Transverse colon (tissue), 4 donors: Measurements from ENCODE around the gene NUDC. TPM values are rescaled to one million over a fixed set of nuclear protein-coding genes. Genes with fewer than 3 reads are reported as not detected.
A peak's percentile ranks its signal among the peaks of the same experiment; 100 is the strongest.
"Not testable (repeated sequence)": the region's sequence is repeated elsewhere in the genome, so short reads cannot be mapped to it uniquely, and the experiment has no call there.

ENCODE experiments used
- DNase-seq: peaks from one replicate; pipeline ENCODE4 v3.0.0-alpha.2; 2019
- H3K27ac ChIP-seq, 4 donors: fragments of 200-600 bp; sonication (generic); 2 replicates each; pipeline ENCODE4 v1.5.1; 2016 to 2018; ENCODE audit warnings: inconsistent platforms in 4 of 4
- H3K27me3 ChIP-seq: fragments of 200-600 bp; sonication (generic); 2 replicates; pipeline ENCODE4 v1.5.1; 2017; ENCODE audit warnings: inconsistent platforms
- H3K36me3 ChIP-seq, 4 donors: fragments of 200-600 bp; sonication (generic); 2 replicates each; pipeline ENCODE4 v1.5.1; 2017 to 2019; ENCODE audit warnings: inconsistent platforms in 4 of 4
- H3K4me1 ChIP-seq, 4 donors: fragments of 200-600 bp; sonication (generic); 2 replicates each; pipeline ENCODE4 v1.5.1; 2017 to 2020; ENCODE audit warnings: inconsistent platforms in 4 of 4
- H3K4me3 ChIP-seq, 4 donors: fragments of 200-600 bp; sonication (generic); 1 replicate in 1 of 4; 2 replicates in 3 of 4; pipeline versions ENCODE4 v1.5.1 to v1.6.1; 2017 to 2019; ENCODE audit warnings: inconsistent platforms in 4 of 4
- H3K9me3 ChIP-seq, 2 donors: fragments of 200-600 bp; sonication (generic); 2 replicates each; pipeline ENCODE4 v1.5.1; 2017 to 2019; ENCODE audit warnings: inconsistent platforms in 2 of 2
- EP300 ChIP-seq: sonication (generic); formaldehyde crosslinking; IDR thresholded peaks from one replicate; pipeline ENCODE4 v1.6.1; 2017; ENCODE audit warnings: antibody characterized with exemption, low read depth
- POLR2A ChIP-seq: fragments of 450-650 bp; IDR thresholded peaks from one replicate; pipeline ENCODE4 v1.6.1; 2016; ENCODE audit warnings: antibody characterized with exemption, mild to moderate bottlenecking, moderate library complexity
- POLR2AphosphoS5 ChIP-seq, 3 donors: sonication (generic); formaldehyde crosslinking; IDR thresholded peaks; one replicate each; pipeline ENCODE4 v1.6.1; 2016; ENCODE audit warnings: antibody characterized with exemption in 3 of 3
- WGBS, 2 donors: methylation state at CpG; one replicate each; pipeline ENCODE4 v1.1.5; 2018; ENCODE audit warnings: low coverage in 1 of 2; 5-methylcytosine and 5-hydroxymethylcytosine counted together
- in situ Hi-C, 4 donors: fragments of 200-750 bp; cut with MboI; loops; one replicate each; pipeline versions ENCODE4 v1.15.0 to v1.15.1; 2017; ENCODE audit warnings: low sequenced_read_pairs in 3 of 4, low pct_ligation_motif_present in 1 of 4, low pct_unique_long_range_greater_than_20kb in 1 of 4
- intact Hi-C: fragments of 100-400 bp; cut with DNase I; formaldehyde crosslinking; loops from one replicate; pipeline ENCODE4 v1.15.1; 2023; ENCODE audit warnings: low total_unique reads
- total RNA-seq, 4 donors: library from RNA; depleted of rRNA; stranded (reverse); fragments of >200 nt; gene quantifications; one replicate each; pipeline ENCODE4 v1.1.0, GENCODE V29; 2016
- TF ChIP-seq, protein P1 (sequence below), 5 experiments: fragments of 200-600 bp in 3 of 5; fragments of 450-650 bp in 2 of 5; sonication (generic) in 3 of 5; IDR thresholded peaks; 1 replicate in 2 of 5; 2 replicates in 3 of 5; pipeline ENCODE4 v1.5.1; 2016 to 2017; ENCODE audit warnings: antibody characterized with exemption in 5 of 5, inconsistent platforms in 3 of 5, mild to moderate bottlenecking in 2 of 5, moderate library complexity in 1 of 5

NUDC gene
- total RNA-seq, 4 donors from 2014 or later, result 10.8 to 39.9 (median 27.6) TPM

DNA sequence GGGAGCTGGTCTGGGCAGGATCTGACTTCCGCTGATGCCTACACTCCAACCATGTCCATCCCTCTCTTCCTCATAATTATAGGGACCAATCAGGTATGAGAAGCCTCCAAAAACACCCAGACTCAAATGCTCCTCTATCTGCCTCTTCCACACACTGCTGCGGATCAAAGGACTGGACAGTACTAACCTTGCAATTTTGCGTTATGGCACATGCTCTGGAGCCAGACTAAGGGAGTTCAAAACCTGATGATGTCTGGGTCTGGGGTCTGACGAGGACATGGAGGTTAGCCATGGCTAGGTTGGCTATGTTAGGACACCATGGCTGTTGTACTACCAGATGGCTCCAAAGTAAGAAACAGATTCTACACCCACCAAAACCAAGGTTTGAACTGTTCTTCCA is 41.8 kb upstream of the NUDC start:
- Histone ChIP-seq H3K9me3 (no peaks in the 10 kb centered on the region), H3K4me3 (no peak overlapping the region), H3K4me1 (peaks cover 0 to 20% (median 6%) of the 10 kb centered on the region in 4 donors), H3K36me3 (peaks cover 0 to 38% (median 17%) of the 10 kb centered on the region in 4 donors), H3K27me3 (no peaks in the 10 kb centered on the region), H3K27ac (peak overlapping the region; percentile 63 to 74 (median 65))
- DNase-seq, result no peak
- intact Hi-C loops, result loop anchor here (10.0 kb wide), 1 partner anchor 275 kb away; no protein-coding TSS in a partner anchor
- in situ Hi-C loops, result loop anchor here in 1 of 4 donors (25.0 kb wide), 1 partner anchor 292 kb away; no protein-coding TSS in a partner anchor
- TF ChIP-seq, protein P1, sequence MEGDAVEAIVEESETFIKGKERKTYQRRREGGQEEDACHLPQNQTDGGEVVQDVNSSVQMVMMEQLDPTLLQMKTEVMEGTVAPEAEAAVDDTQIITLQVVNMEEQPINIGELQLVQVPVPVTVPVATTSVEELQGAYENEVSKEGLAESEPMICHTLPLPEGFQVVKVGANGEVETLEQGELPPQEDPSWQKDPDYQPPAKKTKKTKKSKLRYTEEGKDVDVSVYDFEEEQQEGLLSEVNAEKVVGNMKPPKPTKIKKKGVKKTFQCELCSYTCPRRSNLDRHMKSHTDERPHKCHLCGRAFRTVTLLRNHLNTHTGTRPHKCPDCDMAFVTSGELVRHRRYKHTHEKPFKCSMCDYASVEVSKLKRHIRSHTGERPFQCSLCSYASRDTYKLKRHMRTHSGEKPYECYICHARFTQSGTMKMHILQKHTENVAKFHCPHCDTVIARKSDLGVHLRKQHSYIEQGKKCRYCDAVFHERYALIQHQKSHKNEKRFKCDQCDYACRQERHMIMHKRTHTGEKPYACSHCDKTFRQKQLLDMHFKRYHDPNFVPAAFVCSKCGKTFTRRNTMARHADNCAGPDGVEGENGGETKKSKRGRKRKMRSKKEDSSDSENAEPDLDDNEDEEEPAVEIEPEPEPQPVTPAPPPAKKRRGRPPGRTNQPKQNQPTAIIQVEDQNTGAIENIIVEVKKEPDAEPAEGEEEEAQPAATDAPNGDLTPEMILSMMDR (IDR thresholded peaks at IDR 0.05), result no peak
- TF ChIP-seq EP300 (no peak), POLR2AphosphoS5 (IDR thresholded peaks at IDR 0.05) (no peak), POLR2A (no peak)
- WGBS, 2 donors, result 93% methylated on average over 4 of the region's 4 CpGs; no CpG with 5 or more reads in 1 of the 2 donors

DNA sequence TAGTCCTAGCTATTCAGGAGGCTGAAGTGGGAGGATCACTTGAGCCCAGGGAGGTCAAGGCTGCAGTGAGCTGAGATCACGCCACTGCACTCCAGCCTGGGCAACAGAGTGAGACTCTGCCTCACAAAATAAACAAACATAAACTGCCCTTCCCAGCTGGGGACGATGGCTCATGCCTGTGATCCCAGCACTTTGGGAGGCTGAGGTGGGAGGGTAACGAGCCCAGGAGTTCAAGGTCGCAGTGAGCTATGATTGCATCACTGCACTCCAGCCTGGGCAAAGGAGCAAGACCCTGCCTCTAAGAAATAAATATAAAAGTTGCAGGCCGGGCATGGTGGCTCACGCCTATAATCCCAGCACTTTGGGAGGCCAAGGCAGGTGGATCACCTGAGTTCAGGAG is 39.9 kb upstream of the NUDC start:
- 76 to 80% methylated on average over 1 to 6 of the region's 6 CpGs for WGBS, 2 donors
- H3K9me3 ChIP-seq, H3K27ac ChIP-seq, intact Hi-C loops, H3K27me3 ChIP-seq, H3K4me3 ChIP-seq: not testable (repeated sequence)
- in situ Hi-C loops, result loop anchor here in 1 of 4 donors (25.0 kb wide), 1 partner anchor 294 kb away; no protein-coding TSS in a partner anchor
- peaks cover 0 to 20% (median 6%) of the 10 kb centered on the region in 4 donors for H3K4me1 ChIP-seq
- peak; percentile 48 for DNase-seq
- peak in 1 of 3 donors; percentile 25 for TF ChIP-seq POLR2AphosphoS5 (IDR thresholded peaks at IDR 0.05)
- peaks cover 0 to 54% (median 24%) of the 10 kb centered on the region in 4 donors for H3K36me3 ChIP-seq

DNA sequence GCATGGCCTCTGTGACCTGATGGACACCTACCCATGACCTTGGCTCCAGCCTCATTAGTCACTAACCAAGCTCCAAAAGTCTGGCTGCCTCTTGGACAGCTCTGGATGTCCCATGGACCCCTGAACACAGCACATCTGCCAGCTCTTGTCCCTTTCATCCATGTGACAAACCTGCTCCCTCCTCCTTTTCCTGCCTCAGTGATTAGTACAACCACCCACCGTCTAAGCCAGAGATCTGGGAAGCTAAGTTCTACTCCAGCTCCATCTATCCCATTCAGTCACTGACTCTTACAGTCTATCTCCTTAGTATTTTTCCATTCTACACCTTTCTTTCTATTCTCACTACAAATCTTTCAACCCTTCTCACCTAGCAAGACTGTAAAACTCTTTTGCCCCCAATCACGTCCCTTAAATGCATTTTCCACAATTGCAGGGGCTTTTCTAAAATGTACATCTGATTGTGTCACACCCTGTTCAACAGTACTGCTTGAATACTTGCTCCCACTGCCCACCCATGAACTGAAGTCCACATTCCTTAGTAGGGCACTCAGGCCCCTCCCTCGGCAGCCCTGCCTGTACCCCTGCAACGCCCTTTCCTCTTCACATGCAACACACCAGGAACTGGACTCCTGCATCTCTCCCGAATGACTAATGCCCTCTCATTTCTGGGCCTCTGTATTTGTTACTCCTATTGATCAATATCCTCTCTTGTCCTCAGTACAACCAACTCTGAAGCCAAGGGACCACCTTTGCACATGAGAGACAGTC is 38.7 kb upstream of the NUDC start:
- intact Hi-C loops, result no loop called here
- DNase-seq, result no peak
- H3K4me1 ChIP-seq, result peaks cover 0 to 15% (median 3%) of the 10 kb centered on the region in 4 donors
- H3K36me3 ChIP-seq, result peaks cover 0 to 56% (median 24%) of the 10 kb centered on the region in 4 donors
- WGBS, 2 donors, result 88 to 91% methylated on average over 5 of the region's 5 CpGs
- no peak overlapping the region for H3K27ac ChIP-seq
- no peak for TF ChIP-seq POLR2A
- no peak for TF ChIP-seq POLR2AphosphoS5 (IDR thresholded peaks at IDR 0.05)
- TF ChIP-seq, protein P1 (IDR thresholded peaks at IDR 0.05), result no peak
- no peak for TF ChIP-seq EP300
- H3K9me3 ChIP-seq, result no peaks in the 10 kb centered on the region
- H3K4me3 ChIP-seq, result no peak overlapping the region
- H3K27me3 ChIP-seq, result no peaks in the 10 kb centered on the region
- in situ Hi-C loops, result loop anchor here in 1 of 4 donors (25.0 kb wide), 1 partner anchor 296 kb away; no protein-coding TSS in a partner anchor

DNA sequence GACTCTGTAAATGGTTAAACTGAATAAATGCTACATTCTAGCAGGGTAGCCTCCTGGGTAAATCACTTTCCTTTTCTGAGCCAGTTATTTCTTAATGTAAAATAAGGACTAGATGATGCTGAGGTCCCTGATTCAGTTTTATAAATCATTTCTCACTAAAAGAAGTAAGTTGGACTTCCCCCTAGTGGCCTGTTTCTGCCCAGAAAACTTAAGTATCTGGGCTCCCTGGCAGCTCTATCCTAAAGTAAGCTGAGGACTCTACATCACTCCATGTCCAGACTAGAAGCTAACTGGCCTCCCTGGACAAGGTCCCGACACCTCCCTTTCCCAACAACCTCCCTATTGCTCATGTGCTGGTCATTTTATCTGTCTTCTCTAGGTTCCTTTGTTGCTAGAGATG is 34.4 kb upstream of the NUDC start:
- Histone ChIP-seq H3K27me3 (no peaks in the 10 kb centered on the region), H3K4me1 (peaks cover 5 to 23% (median 17%) of the 10 kb centered on the region in 4 donors), H3K27ac (no peak overlapping the region), H3K36me3 (peaks cover 0 to 49% (median 24%) of the 10 kb centered on the region in 4 donors), H3K4me3 (no peak overlapping the region), H3K9me3 (no peaks in the 10 kb centered on the region)
- 92% methylated on average over 1 of the region's 1 CpG; no CpG with 5 or more reads in 1 of the 2 donors for WGBS, 2 donors
- no peak for TF ChIP-seq POLR2A
- no peak for TF ChIP-seq POLR2AphosphoS5 (IDR thresholded peaks at IDR 0.05)
- TF ChIP-seq, protein P1 (IDR thresholded peaks at IDR 0.05), result peak; percentile 0 to 45 (median 36)
- intact Hi-C loops, result no loop called here
- in situ Hi-C loops, result loop anchor here in 1 of 4 donors (25.0 kb wide), 1 partner anchor 300 kb away; no protein-coding TSS in a partner anchor
- DNase-seq, result no peak
